IMR-90 (cell line): ENCODE measurements around the gene DDC. TPM values are rescaled to one million over a fixed set of nuclear protein-coding genes. Genes with fewer than 3 reads are reported as not detected.

ENCODE experiments used
- ATAC-seq: fragments of 200-7000 bp; cut with Tn5 transposase; 2 replicates; pipeline ENCODE4 v1.9.1; 2020; ENCODE audit warnings: low read depth, mild to moderate bottlenecking, moderate library complexity
- BruUV-seq: library from RNA; stranded (reverse); fragments of 400-500 nt; replicated peaks from 2 replicates; lab custom pipeline; 2021; lab: Mats Ljungman, UMichigan
- CTCF ChIA-PET: fragments of 300-600 bp; formaldehyde crosslinking; extraction: SDS; loops from one replicate; lab custom pipeline; 2021; ENCODE audit warnings: antibody characterized with exemption; lab: Yijun Ruan, JAX
- POLR2A ChIA-PET: fragments of 300-600 bp; sonication (Branson Sonifier 250); formaldehyde crosslinking; loops from one replicate; lab custom pipeline; 2022; ENCODE audit warnings: antibody characterized with exemption; ENCODE audit not compliant: unreplicated experiment; lab: Charles Lee
- DNase-seq: peaks from one replicate; pipeline ENCODE4 v3.0.0; 2013
- H2AFZ ChIP-seq: replicated peaks from 2 replicates; pipeline ENCODE3; 2013; ENCODE audit warnings: low read length, mild to moderate bottlenecking; ENCODE audit not compliant: poor library complexity
- H2AK5ac ChIP-seq: 2 replicates; pipeline ENCODE4 v1.6.1; 2013; ENCODE audit warnings: low read depth, low read length, inconsistent platforms
- H2AK9ac ChIP-seq: replicated peaks from 2 replicates; pipeline ENCODE3; 2013; ENCODE audit warnings: mild to moderate bottlenecking, low read depth, low read length, moderate library complexity; ENCODE audit not compliant: poor library complexity
- H2BK120ac ChIP-seq: 2 replicates; pipeline ENCODE4 v1.6.1; 2013; ENCODE audit warnings: low read depth, low read length, inconsistent platforms
- H2BK15ac ChIP-seq: 3 replicates; pipeline ENCODE4 v1.6.1; 2013; ENCODE audit warnings: low read depth, low read length, inconsistent platforms
- H2BK20ac ChIP-seq: 2 replicates; pipeline ENCODE4 v1.6.1; 2013; ENCODE audit warnings: low read depth, mild to moderate bottlenecking, inconsistent platforms, low read length, moderate library complexity
- H2BK5ac ChIP-seq: 2 replicates; pipeline ENCODE4 v1.6.1; 2013; ENCODE audit warnings: mild to moderate bottlenecking, low read depth, low read length, inconsistent platforms; ENCODE audit not compliant: poor library complexity, severe bottlenecking
- H3K14ac ChIP-seq: replicated peaks from 2 replicates; pipeline ENCODE4 v1.6.1; 2013; ENCODE audit warnings: low read depth, low read length, inconsistent platforms
- H3K18ac ChIP-seq: 2 replicates; pipeline ENCODE4 v1.6.1; 2013; ENCODE audit warnings: low read depth, low read length, control low read depth
- H3K23ac ChIP-seq: 2 replicates; pipeline ENCODE4 v1.6.1; 2013; ENCODE audit warnings: low read depth, low read length, inconsistent platforms
- H3K27ac ChIP-seq: 2 replicates; pipeline ENCODE4 v1.5.1; 2013; ENCODE audit warnings: mild to moderate bottlenecking, control low read depth, low read length; ENCODE audit not compliant: insufficient read depth
- H3K27me3 ChIP-seq: 2 replicates; pipeline ENCODE4 v1.6.1; 2013; ENCODE audit warnings: low read length; ENCODE audit not compliant: control insufficient read depth, insufficient read depth
- H3K36me3 ChIP-seq: 2 replicates; pipeline ENCODE4 v1.6.1; 2013; ENCODE audit warnings: low read length, mixed read lengths; ENCODE audit not compliant: control insufficient read depth, insufficient read depth
- H3K4ac ChIP-seq: 2 replicates; pipeline ENCODE4 v1.6.1; 2013; ENCODE audit warnings: low read depth, low read length, inconsistent platforms
- H3K4me1 ChIP-seq: 2 replicates; pipeline ENCODE4 v1.6.1; 2013; ENCODE audit warnings: low read length, mixed read lengths; ENCODE audit not compliant: control insufficient read depth, insufficient read depth
- H3K4me2 ChIP-seq: 2 replicates; pipeline ENCODE4 v1.6.1; 2013; ENCODE audit warnings: low read depth, mild to moderate bottlenecking, control low read depth, low read length, moderate library complexity
- H3K4me3 ChIP-seq: 2 replicates; pipeline ENCODE4 v1.5.1; 2013; ENCODE audit warnings: low read depth, mild to moderate bottlenecking, control low read depth, low read length, moderate library complexity; ENCODE audit not compliant: insufficient read depth
- H3K56ac ChIP-seq: 2 replicates; pipeline ENCODE4 v1.6.1; 2013; ENCODE audit warnings: low read length, inconsistent platforms; ENCODE audit not compliant: insufficient read depth; ENCODE audit errors: extremely low read depth
- H3K79me1 ChIP-seq, 2 experiments: 2 replicates each; pipeline ENCODE4 v1.6.1; 2013; ENCODE audit warnings: low read length in 2 of 2, inconsistent platforms in 1 of 2, low read depth in 1 of 2
- H3K9ac ChIP-seq: 2 replicates; pipeline ENCODE4 v1.6.1; 2013; ENCODE audit warnings: low read depth, low read length, control low read depth
- H3K9me1 ChIP-seq: 2 replicates; pipeline ENCODE4 v1.6.1; 2013; ENCODE audit warnings: low read length, inconsistent platforms; ENCODE audit not compliant: insufficient read depth
- H3K9me3 ChIP-seq: 2 replicates; pipeline ENCODE4 v1.6.1; 2013; ENCODE audit warnings: low read length; ENCODE audit not compliant: control insufficient read depth, insufficient read depth
- H4K20me1 ChIP-seq: 2 replicates; pipeline ENCODE4 v1.6.1; 2013; ENCODE audit warnings: low read length, inconsistent platforms; ENCODE audit not compliant: insufficient read depth
- H4K5ac ChIP-seq: 2 replicates; pipeline ENCODE4 v1.6.1; 2013; ENCODE audit warnings: mild to moderate bottlenecking, low read depth, low read length, control low read depth
- H4K8ac ChIP-seq, 2 experiments: 2 replicates each; pipeline ENCODE4 v1.6.1; 2013; ENCODE audit warnings: low read depth in 2 of 2, low read length in 2 of 2, control low read depth in 1 of 2, inconsistent platforms in 1 of 2
- H4K91ac ChIP-seq: 2 replicates; pipeline ENCODE4 v1.6.1; 2013; ENCODE audit warnings: low read depth, low read length, inconsistent platforms; ENCODE audit not compliant: insufficient read depth
- BHLHE40 ChIP-seq: fragments of 150-350 bp; IDR thresholded peaks from 2 replicates; pipeline ENCODE4 v1.6.1; 2016; ENCODE audit warnings: mild to moderate bottlenecking, low read depth, low read length
- CEBPB ChIP-seq: IDR thresholded peaks from 2 replicates; pipeline ENCODE4 v1.6.1; 2012; ENCODE audit warnings: low read depth, low read length, improper control_type of control experiment
- CHD1 ChIP-seq: IDR thresholded peaks from 2 replicates; pipeline ENCODE4 v1.6.1; 2012; ENCODE audit warnings: low read depth, low read length, improper control_type of control experiment
- CTCF ChIP-seq: conservative IDR thresholded peaks from 2 replicates; pipeline ENCODE4 v1.5.1; 2012; ENCODE audit warnings: mild to moderate bottlenecking, low read depth, low read length, improper control_type of control experiment
- ELK1 ChIP-seq: fragments of 150-350 bp; IDR thresholded peaks from 2 replicates; pipeline ENCODE4 v1.6.1; 2016; ENCODE audit warnings: low read depth, mild to moderate bottlenecking, low read length, moderate library complexity, borderline replicate concordance
- FOS ChIP-seq: fragments of 150-350 bp; IDR thresholded peaks from 2 replicates; pipeline ENCODE4 v1.6.1; 2016; ENCODE audit warnings: low read depth, low read length
- MAFK ChIP-seq: IDR thresholded peaks from 2 replicates; pipeline ENCODE4 v1.6.1; 2012; ENCODE audit warnings: low read depth, low read length, improper control_type of control experiment
- MAZ ChIP-seq: IDR thresholded peaks from 2 replicates; pipeline ENCODE4 v1.6.1; 2012; ENCODE audit warnings: low read depth, mild to moderate bottlenecking, low read length, improper control_type of control experiment, moderate library complexity, borderline replicate concordance
- MXI1 ChIP-seq: IDR thresholded peaks from 2 replicates; pipeline ENCODE4 v1.6.1; 2012; ENCODE audit warnings: low read depth, mild to moderate bottlenecking, low read length, moderate library complexity, borderline replicate concordance
- NFE2L2 ChIP-seq: fragments of 150-350 bp; IDR thresholded peaks from 2 replicates; pipeline ENCODE4 v1.6.1; 2016; ENCODE audit warnings: low read depth, mild to moderate bottlenecking, low read length
- POLR2A ChIP-seq: IDR thresholded peaks from 2 replicates; pipeline ENCODE4 v1.6.1; 2012; ENCODE audit warnings: mild to moderate bottlenecking, low read depth, low read length
- RAD21 ChIP-seq: IDR thresholded peaks from 2 replicates; pipeline ENCODE4 v1.6.1; 2012; ENCODE audit warnings: low read length, improper control_type of control experiment
- RCOR1 ChIP-seq: IDR thresholded peaks from 2 replicates; pipeline ENCODE4 v1.6.1; 2012; ENCODE audit warnings: mild to moderate bottlenecking, low read length, improper control_type of control experiment; ENCODE audit not compliant: insufficient replicate concordance
- RFX5 ChIP-seq: IDR thresholded peaks from 2 replicates; pipeline ENCODE4 v1.8.0; 2012; ENCODE audit warnings: low read depth, mild to moderate bottlenecking, low read length, moderate library complexity
- SMC3 ChIP-seq: fragments of 150-350 bp; IDR thresholded peaks from 2 replicates; pipeline ENCODE4 v1.6.1; 2016; ENCODE audit warnings: low read depth, mild to moderate bottlenecking, antibody characterized with exemption, low read length, moderate library complexity
- USF2 ChIP-seq: fragments of 150-350 bp; IDR thresholded peaks from 2 replicates; pipeline ENCODE4 v1.6.1; 2017; ENCODE audit warnings: mild to moderate bottlenecking, antibody characterized with exemption, low read length, low read depth
- WGBS, 2 experiments: methylation state at CpG; one replicate each; pipeline versions ENCODE4 v1.1.5 to v1.1.7; 2013; ENCODE audit warnings: missing lambda C conversion rate in 2 of 2; ENCODE audit not compliant: insufficient read length in 1 of 2; ENCODE audit errors: extremely low coverage in 2 of 2; 5-methylcytosine and 5-hydroxymethylcytosine counted together
- dilution Hi-C: fragments of 300-500 bp; cut with HindIII; formaldehyde crosslinking; loops from one replicate; pipeline ENCODE4 v1.14.3; 2018; ENCODE audit warnings: low sequenced_read_pairs; ENCODE audit not compliant: unreplicated experiment
- in situ Hi-C: fragments of 300-500 bp; cut with MboI; formaldehyde crosslinking; loops from 3 replicates; pipeline ENCODE4 v1.14.3; 2019; ENCODE audit warnings: low sequenced_read_pairs, inconsistent platforms, mixed read lengths
- intact Hi-C: fragments of 100-400 bp; cut with micrococcal nuclease; formaldehyde crosslinking; loops from 2 replicates; pipeline ENCODE4 v1.10.0; 2022
- polyA plus RNA-seq, 3 experiments: library from polyadenylated mRNA; depleted of rRNA; stranded (reverse); fragments of >200 nt; gene quantifications; 2 replicates each; pipeline ENCODE4 v1.2.3, GENCODE V29; 2012; ENCODE audit warnings: low replicate concordance in 1 of 3
- total RNA-seq: library from RNA; depleted of rRNA; stranded (reverse); fragments of >200 nt; gene quantifications from 2 replicates; pipeline ENCODE4 v1.2.3, GENCODE V29; 2012

Gene DDC
- total and polyA plus RNA-seq, 2 of the 4 experiments (the other 2 are of a cell fraction) = not detected

DNA sequence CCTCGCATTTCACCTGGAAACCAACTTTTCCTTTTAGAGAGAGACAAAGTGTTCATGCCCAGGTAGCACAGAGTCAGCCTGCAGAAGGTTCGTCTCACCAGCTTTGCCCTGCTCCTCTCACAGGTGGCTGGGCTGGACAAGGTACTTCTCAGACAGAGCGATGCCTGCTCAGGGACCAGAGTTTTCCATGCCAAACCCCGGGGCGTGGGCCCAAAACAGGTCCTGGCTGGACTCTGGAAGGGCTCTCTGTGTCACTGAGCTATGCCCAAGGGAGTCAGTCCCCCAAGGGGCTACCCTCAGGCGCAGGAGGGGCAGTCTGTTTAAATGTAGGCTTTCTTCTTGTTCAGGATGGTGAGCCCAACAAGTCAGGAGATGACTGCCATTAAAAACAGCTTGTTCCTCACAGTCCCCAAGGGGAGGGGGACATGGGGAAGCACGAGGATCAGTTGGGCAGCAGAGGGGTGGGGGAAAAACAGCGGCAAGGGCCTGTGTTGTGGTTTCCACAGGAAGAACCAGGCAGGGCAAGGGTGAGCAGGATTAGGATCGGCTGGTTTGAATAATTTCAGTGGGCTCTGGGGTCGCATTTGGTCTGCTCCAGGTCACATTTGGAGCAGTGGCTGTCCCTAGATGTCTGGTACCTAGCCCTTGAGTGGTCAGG, 59.5 kb downstream of the DDC start:
- Histone ChIP-seq H3K4ac (no peak overlapping the region), H3K9me3 (no peaks in the 10 kb centered on the region), H3K9ac (no peak overlapping the region), H3K14ac (no peak overlapping the region), H3K4me3 (no peak overlapping the region), H2AFZ (no peak overlapping the region), H2AK9ac (no peak overlapping the region), H3K36me3 (no peaks in the 10 kb centered on the region), H3K56ac (no peak overlapping the region), H4K8ac (no peak overlapping the region), H2AK5ac (no peak overlapping the region), H3K79me1 (no peaks in the 10 kb centered on the region), H2BK5ac (no peak overlapping the region), H3K4me2 (no peak overlapping the region), H2BK120ac (no peak overlapping the region), H4K91ac (no peak overlapping the region), H3K27ac (no peak overlapping the region), H4K20me1 (no peaks in the 10 kb centered on the region), H3K23ac (no peak overlapping the region), H2BK20ac (no peak overlapping the region), H3K18ac (no peak overlapping the region), H3K27me3 (peaks cover 4% of the 10 kb centered on the region; the same call in 1 of the 2 replicates), H3K4me1 (peaks cover 2% of the 10 kb centered on the region; the same call in 1 of the 2 replicates), H4K5ac (no peak overlapping the region), H2BK15ac (no peak overlapping the region), H3K9me1 (no peaks in the 10 kb centered on the region)
- BruUV-seq = no TSS peak
- ATAC-seq (no peak), DNase-seq (no peak)
- WGBS, 2 experiments = 67% methylated on average over 4 of the region's 10 CpGs; no CpG with 5 or more reads in 1 of the 2 experiments
- ChIA-PET CTCF (no interaction called here), POLR2A (no interaction called here)
- in situ Hi-C loops (no loop called here), dilution Hi-C loops (no loop called here), intact Hi-C loops (loop anchor here (10.0 kb wide), 1 partner anchor 69 kb away; no protein-coding TSS in a partner anchor)
- no peak for TF ChIP-seq CTCF
- no peak for TF ChIP-seq RCOR1
- no peak for TF ChIP-seq SMC3
- no peak for TF ChIP-seq USF2
- no peak for TF ChIP-seq MXI1
- no peak for TF ChIP-seq ELK1
- TF ChIP-seq CEBPB = no peak
- TF ChIP-seq RFX5 = no peak
- TF ChIP-seq BHLHE40 = no peak
- TF ChIP-seq CHD1 = no peak
- no peak for TF ChIP-seq MAZ
- TF ChIP-seq MAFK = no peak
- TF ChIP-seq FOS = no peak
- no peak for TF ChIP-seq NFE2L2
- no peak for TF ChIP-seq RAD21
- no peak for TF ChIP-seq POLR2A
